ENCODE data around the gene OAF.

- TF ChIP-seq EZH2 (IDR thresholded peaks at IDR 0.05; ENCODE audit: borderline replicate concordance, low read depth, low read length, severe bottlenecking) = no peak
- no peak for TF ChIP-seq CTCF (IDR thresholded peaks at IDR 0.05; ENCODE audit: borderline replicate concordance, extremely low read depth, low read length, poor library complexity, severe bottlenecking)
These were observed 7.2 kb upstream of the OAF start for GRCh38 chr11:120203626-120204025.

Measured in DND-41 (cell line).